T47D (cell line): Measurements from ENCODE around the gene C4BPA.

Experiments
- DNase-seq, 2 experiments: peaks; one replicate each; pipeline versions ENCODE4 v3.0.0 to v3.0.0-alpha.2; 2011 to 2012; ENCODE audit warnings: low read depth in 1 of 2, low spot score in 1 of 2
- JUND ChIP-seq: IDR thresholded peaks from 2 replicates; pipeline ENCODE4 v1.6.1; 2012; ENCODE audit warnings: low read depth
- in situ Hi-C: cut with HindIII; loops from 2 replicates; pipeline ENCODE4 v1.10.0; 2016; ENCODE audit warnings: low sequenced_read_pairs, low pct_unique_long_range_greater_than_20kb

C4BPA gene

GRCh38 chr1:207102659-207103058 is 1.4 kb upstream of the C4BPA start:
- in situ Hi-C loops, result no loop called here
- no peak for TF ChIP-seq JUND

GRCh38 chr1:207109004-207109403 is 5.0 kb downstream of the C4BPA start:
- TF ChIP-seq JUND, result no peak
- in situ Hi-C loops, result no loop called here

More at GRCh38 chr1:207102659-207103058, 1.4 kb upstream of the C4BPA start:
- no peak for DNase-seq

GRCh38 chr1:207112616-207113296 is 8.7 kb downstream of the C4BPA start:
- DNase-seq, result no peak
- no peak for TF ChIP-seq JUND
- in situ Hi-C loops, result no loop called here

More at GRCh38 chr1:207109004-207109403, 5.0 kb downstream of the C4BPA start:
- DNase-seq, result no peak

- DNase-seq, result no peak
- in situ Hi-C loops, result no loop called here
- no peak for TF ChIP-seq JUND
Measured at GRCh38 chr1:207115269-207115668, 11.2 kb downstream of the C4BPA start.

GRCh38 chr1:207124389-207124788 is 20.4 kb downstream of the C4BPA start:
- no peak for DNase-seq
- in situ Hi-C loops, result no loop called here
- TF ChIP-seq JUND, result no peak

- in situ Hi-C loops, result no loop called here
- TF ChIP-seq JUND, result no peak
Measured at GRCh38 chr1:207128336-207128921, 24.4 kb downstream of the C4BPA start.

GRCh38 chr1:207129053-207129452 is 25.0 kb downstream of the C4BPA start:
- in situ Hi-C loops, result no loop called here
- no peak for DNase-seq
- TF ChIP-seq JUND, result no peak

More at GRCh38 chr1:207128336-207128921, 24.4 kb downstream of the C4BPA start:
- DNase-seq, result no peak

- no peak for DNase-seq
- no peak for TF ChIP-seq JUND
- in situ Hi-C loops, result no loop called here
Measured at GRCh38 chr1:207130252-207131036, 26.4 kb downstream of the C4BPA start.

GRCh38 chr1:207131163-207131562 is 27.1 kb downstream of the C4BPA start:
- in situ Hi-C loops, result no loop called here
- TF ChIP-seq JUND, result no peak
- no peak for DNase-seq

- TF ChIP-seq JUND, result no peak
- no peak for DNase-seq
- in situ Hi-C loops, result no loop called here
Measured at GRCh38 chr1:207134581-207134980, 30.5 kb downstream of the C4BPA start.

- in situ Hi-C loops, result no loop called here
- DNase-seq, result no peak
- no peak for TF ChIP-seq JUND
Measured at GRCh38 chr1:207139616-207140015, 35.6 kb downstream of the C4BPA start.

- DNase-seq, result no peak
- in situ Hi-C loops, result no loop called here
- no peak for TF ChIP-seq JUND
Measured at GRCh38 chr1:207140536-207140935, 36.5 kb downstream of the C4BPA start.
